Measurements from ENCODE around the gene PLXND1. TPM values are rescaled to one million over a fixed set of nuclear protein-coding genes. Genes with fewer than 3 reads are reported as not detected.

The PLXND1 gene
- total RNA-seq, 2 experiments from 2014 or later = 4.7 to 6.0 TPM

DNA sequence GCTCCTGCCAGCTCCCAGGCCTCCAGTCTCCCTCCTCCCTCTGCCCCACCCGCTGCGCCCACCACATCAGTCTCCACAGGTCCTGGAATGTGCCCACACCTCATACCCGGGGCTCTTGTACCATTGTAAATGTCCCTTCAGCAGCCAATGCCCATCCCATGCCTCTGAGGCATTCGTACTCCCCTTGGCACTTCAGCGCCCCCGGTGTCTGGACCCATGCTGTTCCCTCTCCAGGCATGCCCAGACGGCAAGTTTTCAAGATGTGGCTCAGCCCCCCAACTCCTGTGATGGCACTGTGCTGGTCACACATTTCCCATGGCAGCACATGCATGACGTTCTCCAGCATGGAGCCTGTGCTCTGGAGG, 13.3 kb downstream of the PLXND1 start:
- peak overlapping the region; percentile 44 for H3K4me2 ChIP-seq (ENCODE audit: low read length)
- H2AFZ ChIP-seq (ENCODE audit: low read length) = peak overlapping the region; percentile 86
- BruUV-seq (replicated peaks) = no TSS peak
- TF ChIP-seq EZH2phosphoT487 (IDR thresholded peaks at IDR 0.05; ENCODE audit: borderline replicate concordance, low read depth, low read length) = no peak
- TF ChIP-seq, protein P1, sequence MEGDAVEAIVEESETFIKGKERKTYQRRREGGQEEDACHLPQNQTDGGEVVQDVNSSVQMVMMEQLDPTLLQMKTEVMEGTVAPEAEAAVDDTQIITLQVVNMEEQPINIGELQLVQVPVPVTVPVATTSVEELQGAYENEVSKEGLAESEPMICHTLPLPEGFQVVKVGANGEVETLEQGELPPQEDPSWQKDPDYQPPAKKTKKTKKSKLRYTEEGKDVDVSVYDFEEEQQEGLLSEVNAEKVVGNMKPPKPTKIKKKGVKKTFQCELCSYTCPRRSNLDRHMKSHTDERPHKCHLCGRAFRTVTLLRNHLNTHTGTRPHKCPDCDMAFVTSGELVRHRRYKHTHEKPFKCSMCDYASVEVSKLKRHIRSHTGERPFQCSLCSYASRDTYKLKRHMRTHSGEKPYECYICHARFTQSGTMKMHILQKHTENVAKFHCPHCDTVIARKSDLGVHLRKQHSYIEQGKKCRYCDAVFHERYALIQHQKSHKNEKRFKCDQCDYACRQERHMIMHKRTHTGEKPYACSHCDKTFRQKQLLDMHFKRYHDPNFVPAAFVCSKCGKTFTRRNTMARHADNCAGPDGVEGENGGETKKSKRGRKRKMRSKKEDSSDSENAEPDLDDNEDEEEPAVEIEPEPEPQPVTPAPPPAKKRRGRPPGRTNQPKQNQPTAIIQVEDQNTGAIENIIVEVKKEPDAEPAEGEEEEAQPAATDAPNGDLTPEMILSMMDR (conservative IDR thresholded peaks at IDR 0.05; ENCODE audit: low read length) = peak; percentile 41
- no peaks in the 10 kb centered on the region for H3K79me2 ChIP-seq (ENCODE audit: insufficient read depth, low read depth, low read length)
- DNase-seq (ENCODE audit: low spot score) = no peak
- ChIA-PET POLR2A (interaction anchor here (1.4 kb wide), 1 partner anchor 67 kb away, joined by 4 read pairs; no protein-coding TSS in a partner anchor), CTCF (ENCODE audit: unreplicated experiment) (no interaction called here)
- no peaks in the 10 kb centered on the region for H4K20me1 ChIP-seq (ENCODE audit: insufficient read depth, low read length)
- no peaks in the 10 kb centered on the region for H3K9me2 ChIP-seq (ENCODE audit: insufficient read depth, low read length)
- no peaks in the 10 kb centered on the region for H3K36me3 ChIP-seq (ENCODE audit: insufficient read depth, low read length)
- no peak overlapping the region for H3K4me3 ChIP-seq (ENCODE audit: low read depth, low read length, poor library complexity, severe bottlenecking)
- intact Hi-C loops (cut with micrococcal nuclease; ENCODE audit: unreplicated experiment) = no loop called here
- H3K4me1 ChIP-seq (ENCODE audit: insufficient read depth, low read length, poor library complexity, severe bottlenecking) = peaks cover 29% of the 10 kb centered on the region
- no peaks in the 10 kb centered on the region for H3K9me3 ChIP-seq (ENCODE audit: low read length)
- peak overlapping the region; percentile 33 for H3K27ac ChIP-seq (ENCODE audit: low read depth, low read length, poor library complexity, severe bottlenecking)

DNA sequence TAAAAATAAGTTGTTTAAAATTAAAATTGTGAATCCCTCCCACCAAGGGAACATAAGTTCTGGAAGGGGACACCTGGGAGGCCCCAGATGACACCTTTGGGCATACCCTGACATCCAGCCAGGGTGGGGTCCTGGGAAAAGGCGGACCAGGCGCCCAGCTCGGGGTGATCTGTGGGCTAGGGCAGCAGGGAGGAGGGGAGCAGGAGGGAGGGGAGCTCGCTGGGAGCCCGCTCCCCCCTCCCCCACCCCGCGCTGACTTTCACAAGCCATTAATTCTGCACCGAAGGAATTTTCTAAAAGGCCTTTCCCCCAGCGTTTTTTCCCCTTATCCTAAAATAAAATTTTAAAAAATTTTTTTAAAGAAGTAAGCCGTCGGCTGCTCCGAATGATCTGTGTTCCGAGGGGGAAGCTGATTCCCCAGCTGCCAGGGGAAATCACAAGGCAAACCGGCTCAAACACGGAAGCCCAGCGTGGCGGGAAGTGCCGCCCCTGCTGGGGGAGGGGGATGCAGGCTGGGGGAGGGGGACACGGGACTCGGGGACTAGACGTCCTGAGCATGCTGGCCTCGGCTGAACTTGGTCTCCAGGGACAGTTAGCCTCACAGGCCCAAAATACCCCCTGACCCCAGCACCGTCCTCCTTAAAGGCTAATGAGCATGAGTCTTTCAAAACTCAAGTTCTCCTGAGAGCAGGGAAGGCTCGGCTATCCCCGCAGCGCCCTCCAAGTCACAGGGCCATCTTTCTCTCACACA, 13.9 kb downstream of the PLXND1 start:
- no peak overlapping the region for H3K4me3 ChIP-seq (ENCODE audit: low read depth, low read length, poor library complexity, severe bottlenecking)
- H3K27ac ChIP-seq (ENCODE audit: low read depth, low read length, poor library complexity, severe bottlenecking) = no peak overlapping the region
- no peak for DNase-seq (ENCODE audit: low spot score)
- ChIA-PET POLR2A (interaction anchor here (0.6 to 1.4 kb wide), 2 partner anchors 67 to 1866 kb away, joined by 3 to 4 read pairs; no protein-coding TSS in a partner anchor), CTCF (ENCODE audit: unreplicated experiment) (no interaction called here)
- no peaks in the 10 kb centered on the region for H3K9me2 ChIP-seq (ENCODE audit: insufficient read depth, low read length)
- H3K4me1 ChIP-seq (ENCODE audit: insufficient read depth, low read length, poor library complexity, severe bottlenecking) = peaks cover 29% of the 10 kb centered on the region
- BruUV-seq (replicated peaks) = no TSS peak
- no peaks in the 10 kb centered on the region for H3K9me3 ChIP-seq (ENCODE audit: low read length)
- H3K79me2 ChIP-seq (ENCODE audit: insufficient read depth, low read depth, low read length) = no peaks in the 10 kb centered on the region
- peak overlapping the region; percentile 44; the same call in 1 of the 2 replicates for H3K4me2 ChIP-seq (ENCODE audit: low read length)
- TF ChIP-seq, protein P1 (conservative IDR thresholded peaks at IDR 0.05; ENCODE audit: low read length) = no peak
- TF ChIP-seq EZH2phosphoT487 (IDR thresholded peaks at IDR 0.05; ENCODE audit: borderline replicate concordance, low read depth, low read length) = no peak
- no peaks in the 10 kb centered on the region for H4K20me1 ChIP-seq (ENCODE audit: insufficient read depth, low read length)
- no peaks in the 10 kb centered on the region for H3K36me3 ChIP-seq (ENCODE audit: insufficient read depth, low read length)
- intact Hi-C loops (cut with micrococcal nuclease; ENCODE audit: unreplicated experiment) = no loop called here
- peak overlapping the region; percentile 2; the same call in 1 of the 2 replicates for H2AFZ ChIP-seq (ENCODE audit: low read length)

DNA sequence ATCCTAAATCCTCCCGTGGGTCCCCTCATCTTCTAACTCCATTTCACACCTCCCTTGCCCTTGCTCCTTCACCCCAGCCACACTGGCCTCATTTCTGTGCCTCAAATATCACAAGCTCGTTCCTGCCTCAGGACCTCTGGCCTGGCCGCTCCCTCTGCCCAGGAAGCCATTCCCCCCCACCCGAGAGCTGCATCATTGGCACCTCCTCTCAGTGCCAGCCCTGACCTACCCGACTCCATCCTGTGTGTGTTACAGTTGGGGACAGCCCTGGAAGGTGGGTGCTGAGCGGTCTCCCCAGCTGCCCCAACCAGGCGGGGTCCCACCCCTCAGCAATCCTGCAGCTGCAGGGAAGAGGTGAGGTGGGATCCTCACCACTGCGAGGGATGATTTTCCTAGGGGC, 14.5 kb downstream of the PLXND1 start:
- no peaks in the 10 kb centered on the region for H3K9me2 ChIP-seq (ENCODE audit: insufficient read depth, low read length)
- BruUV-seq (replicated peaks) = no TSS peak
- ChIA-PET POLR2A (no interaction called here), CTCF (ENCODE audit: unreplicated experiment) (no interaction called here)
- H3K4me3 ChIP-seq (ENCODE audit: low read depth, low read length, poor library complexity, severe bottlenecking) = no peak overlapping the region
- H4K20me1 ChIP-seq (ENCODE audit: insufficient read depth, low read length) = no peaks in the 10 kb centered on the region
- TF ChIP-seq, protein P1 (conservative IDR thresholded peaks at IDR 0.05; ENCODE audit: low read length) = no peak
- peaks cover 29% of the 10 kb centered on the region for H3K4me1 ChIP-seq (ENCODE audit: insufficient read depth, low read length, poor library complexity, severe bottlenecking)
- no peaks in the 10 kb centered on the region for H3K36me3 ChIP-seq (ENCODE audit: insufficient read depth, low read length)
- H3K79me2 ChIP-seq (ENCODE audit: insufficient read depth, low read depth, low read length) = no peaks in the 10 kb centered on the region
- H3K9me3 ChIP-seq (ENCODE audit: low read length) = no peaks in the 10 kb centered on the region
- intact Hi-C loops (cut with micrococcal nuclease; ENCODE audit: unreplicated experiment) = no loop called here
- H3K4me2 ChIP-seq (ENCODE audit: low read length) = no peak overlapping the region
- 0 out of 2 replicates have a peak overlapping the region, but pooled peaks have one; percentile 33 for H2AFZ ChIP-seq (ENCODE audit: low read length)
- H3K27ac ChIP-seq (ENCODE audit: low read depth, low read length, poor library complexity, severe bottlenecking) = no peak overlapping the region
- DNase-seq (ENCODE audit: low spot score) = no peak
